ENCODE measurements around the gene SFT2D3.

Gene SFT2D3

DNA sequence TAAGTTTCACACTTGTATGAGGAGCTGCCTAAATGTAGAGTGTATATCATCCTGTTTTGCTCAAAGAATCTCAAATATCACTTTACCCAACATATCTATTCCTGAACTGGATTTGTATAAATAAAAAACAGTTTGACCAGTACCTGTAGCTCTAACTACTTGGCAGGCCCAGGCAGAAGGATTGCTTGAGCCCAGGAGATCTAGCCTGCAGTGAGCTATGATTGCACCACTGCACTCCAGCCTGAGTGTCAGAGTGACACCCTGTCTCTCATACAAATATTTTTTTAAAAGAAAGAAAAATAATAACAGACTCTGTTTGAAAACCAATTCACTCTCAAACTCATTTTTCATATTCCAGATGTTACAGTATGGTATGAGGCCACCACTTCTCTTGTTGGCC lies 18.2 kb upstream of the SFT2D3 start:
- H3K4me3 Mint-ChIP-seq = peak overlapping the region in 1 of 3 experiments; percentile 27
- no peaks in the 10 kb centered on the region for H3K36me3 Mint-ChIP-seq (ENCODE audit: low read depth)
- H3K27ac Mint-ChIP-seq = no peak overlapping the region
- peaks cover 6% of the 10 kb centered on the region for H3K9me3 Mint-ChIP-seq
- peaks cover 31% of the 10 kb centered on the region for H3K4me1 Mint-ChIP-seq
- H3K27me3 Mint-ChIP-seq (ENCODE audit: low read depth) = peaks cover 26% of the 10 kb centered on the region
- TF ChIP-seq, protein P1, sequence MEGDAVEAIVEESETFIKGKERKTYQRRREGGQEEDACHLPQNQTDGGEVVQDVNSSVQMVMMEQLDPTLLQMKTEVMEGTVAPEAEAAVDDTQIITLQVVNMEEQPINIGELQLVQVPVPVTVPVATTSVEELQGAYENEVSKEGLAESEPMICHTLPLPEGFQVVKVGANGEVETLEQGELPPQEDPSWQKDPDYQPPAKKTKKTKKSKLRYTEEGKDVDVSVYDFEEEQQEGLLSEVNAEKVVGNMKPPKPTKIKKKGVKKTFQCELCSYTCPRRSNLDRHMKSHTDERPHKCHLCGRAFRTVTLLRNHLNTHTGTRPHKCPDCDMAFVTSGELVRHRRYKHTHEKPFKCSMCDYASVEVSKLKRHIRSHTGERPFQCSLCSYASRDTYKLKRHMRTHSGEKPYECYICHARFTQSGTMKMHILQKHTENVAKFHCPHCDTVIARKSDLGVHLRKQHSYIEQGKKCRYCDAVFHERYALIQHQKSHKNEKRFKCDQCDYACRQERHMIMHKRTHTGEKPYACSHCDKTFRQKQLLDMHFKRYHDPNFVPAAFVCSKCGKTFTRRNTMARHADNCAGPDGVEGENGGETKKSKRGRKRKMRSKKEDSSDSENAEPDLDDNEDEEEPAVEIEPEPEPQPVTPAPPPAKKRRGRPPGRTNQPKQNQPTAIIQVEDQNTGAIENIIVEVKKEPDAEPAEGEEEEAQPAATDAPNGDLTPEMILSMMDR (IDR thresholded peaks at IDR 0.05; ENCODE audit: unreplicated experiment in 3 of 3) = no peak

DNA sequence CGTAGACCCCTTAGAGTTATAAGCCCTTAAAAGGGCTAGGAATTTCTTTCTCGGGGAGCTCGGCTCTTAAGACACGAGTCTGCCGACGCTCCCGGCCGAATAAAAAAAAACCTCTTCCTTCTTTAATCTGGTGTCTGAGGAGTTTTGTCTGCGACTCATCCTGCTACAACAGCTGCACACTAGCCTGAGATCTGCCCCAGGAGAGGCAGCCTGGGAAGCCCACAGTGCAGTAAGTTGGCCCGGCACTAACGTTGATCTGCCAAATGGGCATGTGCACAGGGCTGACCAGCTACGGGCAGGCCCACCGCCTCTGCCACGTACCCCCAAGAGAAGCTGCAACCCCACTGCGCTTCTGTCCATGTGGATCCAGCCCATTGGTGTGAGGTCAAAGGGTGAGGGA lies 17.5 kb upstream of the SFT2D3 start:
- peak overlapping the region; percentile 0 to 77 (median 36) for H3K27ac Mint-ChIP-seq
- H3K36me3 Mint-ChIP-seq (ENCODE audit: low read depth) = no peaks in the 10 kb centered on the region
- TF ChIP-seq, protein P1 (IDR thresholded peaks at IDR 0.05; ENCODE audit: unreplicated experiment in 3 of 3) = no peak
- peak overlapping the region in 2 of 3 experiments; percentile 1 to 3 for H3K4me3 Mint-ChIP-seq
- H3K9me3 Mint-ChIP-seq = peaks cover 11% of the 10 kb centered on the region
- H3K4me1 Mint-ChIP-seq = peaks cover 31% of the 10 kb centered on the region
- H3K27me3 Mint-ChIP-seq (ENCODE audit: low read depth) = peaks cover 19% of the 10 kb centered on the region

DNA sequence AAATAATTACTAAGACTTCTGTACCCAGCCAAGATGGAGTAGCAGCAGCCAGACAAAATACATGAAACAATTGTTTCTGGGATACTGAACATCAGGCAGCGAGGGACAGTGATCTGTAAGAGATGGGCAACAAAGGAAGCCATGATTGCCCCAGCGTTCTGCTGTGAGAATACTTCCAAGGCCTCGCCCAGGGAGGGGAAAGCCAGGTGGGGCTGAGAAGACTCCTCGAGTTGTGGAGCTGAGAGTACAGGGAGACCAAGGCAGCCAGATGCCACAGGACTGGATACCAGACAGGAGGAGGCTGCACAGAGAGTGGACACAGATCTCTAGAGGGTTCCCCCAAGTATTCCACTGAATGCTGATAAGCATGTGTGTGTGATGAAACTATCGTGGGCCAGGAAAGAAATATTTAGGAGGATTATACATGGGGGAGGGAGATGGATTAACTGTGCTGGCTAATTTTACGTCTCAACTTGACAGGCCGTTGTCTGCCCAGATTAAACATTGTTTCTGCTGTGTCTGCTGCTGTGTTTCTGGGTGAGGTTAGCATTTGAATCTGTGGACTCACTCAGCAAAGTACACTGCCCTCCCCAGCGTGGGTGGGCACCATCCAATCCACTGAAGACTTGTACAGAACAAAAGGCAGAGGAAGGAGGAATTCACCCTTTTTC lies 15.8 kb upstream of the SFT2D3 start:
- peaks cover 15% of the 10 kb centered on the region for H3K27me3 Mint-ChIP-seq (ENCODE audit: low read depth)
- no peak overlapping the region for H3K27ac Mint-ChIP-seq
- H3K4me3 Mint-ChIP-seq = no peak overlapping the region

DNA sequence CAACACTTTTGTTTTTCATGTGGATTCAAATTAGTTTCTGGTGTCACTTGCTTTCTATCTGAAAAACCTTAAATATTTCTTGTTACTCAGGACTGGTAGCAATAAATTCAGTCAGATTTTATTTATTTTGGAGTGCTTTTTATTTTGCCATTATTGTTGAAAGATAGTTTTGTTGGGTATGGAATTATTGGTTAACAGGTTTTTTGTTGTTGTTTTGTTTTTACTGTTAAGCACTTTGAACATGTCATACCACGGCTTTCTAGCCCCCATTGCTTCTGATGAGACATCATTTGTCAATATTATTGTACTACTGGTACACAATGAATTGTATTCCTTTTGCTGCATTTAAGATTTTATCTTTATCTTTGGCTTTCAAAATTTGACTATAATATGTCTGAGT lies 12.9 kb upstream of the SFT2D3 start:
- TF ChIP-seq, protein P1 (IDR thresholded peaks at IDR 0.05; ENCODE audit: unreplicated experiment in 3 of 3) = no peak
- H3K27me3 Mint-ChIP-seq (ENCODE audit: low read depth) = peaks cover 7% of the 10 kb centered on the region
- peaks cover 41% of the 10 kb centered on the region for H3K9me3 Mint-ChIP-seq
- peaks cover 5% of the 10 kb centered on the region for H3K36me3 Mint-ChIP-seq (ENCODE audit: low read depth)
- H3K27ac Mint-ChIP-seq = no peak overlapping the region
- H3K4me3 Mint-ChIP-seq = no peak overlapping the region
- H3K4me1 Mint-ChIP-seq = peaks cover 16% of the 10 kb centered on the region

More for the DNA sequence above, 15.8 kb upstream of the SFT2D3 start:
- TF ChIP-seq, protein P1 (IDR thresholded peaks at IDR 0.05; ENCODE audit: unreplicated experiment in 3 of 3) = no peak
- H3K9me3 Mint-ChIP-seq = peaks cover 22% of the 10 kb centered on the region
- no peaks in the 10 kb centered on the region for H3K36me3 Mint-ChIP-seq (ENCODE audit: low read depth)
- peaks cover 31% of the 10 kb centered on the region for H3K4me1 Mint-ChIP-seq

DNA sequence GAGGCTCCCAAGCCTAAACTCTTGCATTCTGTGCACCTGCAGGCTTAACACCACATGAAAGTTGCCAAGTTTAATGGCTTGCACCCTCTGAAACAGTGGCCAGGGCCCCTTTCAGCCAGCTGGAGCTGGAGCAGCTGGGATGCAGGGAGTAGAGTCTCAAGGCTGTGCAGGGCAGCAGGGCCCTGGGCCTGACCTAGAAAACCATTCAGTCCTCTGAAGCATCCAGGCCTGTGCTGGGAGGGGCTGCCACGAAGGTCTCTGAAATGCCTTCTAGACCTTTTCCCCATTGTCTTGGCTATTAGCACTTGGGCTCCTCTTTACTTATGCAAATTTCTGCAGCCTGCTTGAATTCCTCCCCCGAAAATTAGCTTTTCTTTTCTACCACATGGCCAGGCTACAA lies 10.6 kb upstream of the SFT2D3 start:
- Mint-ChIP-seq H3K4me1 (peaks cover 5% of the 10 kb centered on the region), H3K9me3 (peaks cover 41% of the 10 kb centered on the region), H3K27ac (no peak overlapping the region), H3K4me3 (no peak overlapping the region), H3K36me3 (ENCODE audit: low read depth) (peaks cover 5% of the 10 kb centered on the region), H3K27me3 (ENCODE audit: low read depth) (peaks cover 4% of the 10 kb centered on the region)
- TF ChIP-seq, protein P1 (IDR thresholded peaks at IDR 0.05; ENCODE audit: unreplicated experiment in 3 of 3) = no peak

DNA sequence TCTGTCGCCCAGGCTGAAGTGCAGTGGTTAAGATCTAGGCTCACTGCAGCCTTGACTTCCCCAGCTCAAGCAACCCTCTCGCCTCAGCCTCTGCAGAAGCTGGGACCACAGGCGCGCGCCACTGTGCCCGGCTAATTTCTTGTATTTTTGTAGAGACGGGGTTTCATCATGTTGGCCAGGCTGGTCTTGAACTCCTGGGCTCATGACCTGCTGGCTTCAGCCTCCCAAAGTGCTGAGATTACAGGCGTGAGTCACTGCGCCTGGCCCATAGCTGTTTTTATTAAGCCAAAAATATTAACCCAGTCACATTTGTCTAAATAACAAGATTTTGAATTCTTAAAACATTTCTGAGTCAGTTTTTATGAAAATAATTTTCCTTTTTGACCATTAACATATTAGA lies 6.3 kb upstream of the SFT2D3 start:
- peaks cover 5% of the 10 kb centered on the region for H3K36me3 Mint-ChIP-seq (ENCODE audit: low read depth)
- no peaks in the 10 kb centered on the region for H3K4me1 Mint-ChIP-seq
- TF ChIP-seq, protein P1 (IDR thresholded peaks at IDR 0.05; ENCODE audit: unreplicated experiment in 3 of 3) = no peak
- H3K27me3 Mint-ChIP-seq (ENCODE audit: low read depth) = peaks cover 7% of the 10 kb centered on the region
- H3K27ac Mint-ChIP-seq = no peak overlapping the region
- H3K9me3 Mint-ChIP-seq = peaks cover 22% of the 10 kb centered on the region
- no peak overlapping the region for H3K4me3 Mint-ChIP-seq

Data from nephron (organoid).